ENCODE measurements around the gene SLC41A3.

SLC41A3 gene

DNA sequence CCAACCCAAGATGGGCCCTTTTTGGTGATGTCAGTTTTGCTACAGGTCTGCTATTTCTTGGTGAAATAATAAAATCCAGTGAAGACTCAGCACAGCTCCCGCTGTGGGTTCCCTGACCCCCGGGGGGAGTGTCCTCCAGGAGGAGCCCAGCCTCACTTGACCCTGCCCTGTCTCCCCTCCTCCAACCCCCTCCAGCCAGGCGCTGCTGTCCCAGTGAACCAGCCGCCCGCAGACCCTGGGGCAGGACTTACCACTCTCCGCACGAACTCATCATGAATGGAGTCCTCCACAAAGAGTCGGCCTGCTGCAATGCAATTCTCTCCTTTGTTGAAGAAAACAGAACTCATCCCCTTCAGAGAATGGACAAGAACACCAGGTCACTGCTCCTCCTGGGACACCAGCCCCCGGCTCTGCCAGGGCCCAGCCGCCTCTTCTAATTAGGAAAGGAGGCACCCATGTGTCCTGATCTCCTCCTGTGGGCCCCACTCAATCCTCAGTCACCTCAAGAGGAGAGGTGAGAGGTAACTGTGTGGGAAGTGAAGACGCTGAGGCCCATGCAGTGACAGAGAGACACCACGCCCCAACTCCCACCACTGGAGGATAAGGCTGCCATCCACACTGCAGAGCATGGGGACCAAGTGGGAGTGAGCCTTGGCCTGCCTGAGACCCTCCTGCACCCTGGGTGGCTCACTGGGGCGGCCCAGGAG is 28.8 kb upstream of the SLC41A3 start:
- no peak overlapping the region for H3K27ac ChIP-seq
- no peak for TF ChIP-seq ZFX (IDR thresholded peaks at IDR 0.05)
- TF ChIP-seq, protein P1, sequence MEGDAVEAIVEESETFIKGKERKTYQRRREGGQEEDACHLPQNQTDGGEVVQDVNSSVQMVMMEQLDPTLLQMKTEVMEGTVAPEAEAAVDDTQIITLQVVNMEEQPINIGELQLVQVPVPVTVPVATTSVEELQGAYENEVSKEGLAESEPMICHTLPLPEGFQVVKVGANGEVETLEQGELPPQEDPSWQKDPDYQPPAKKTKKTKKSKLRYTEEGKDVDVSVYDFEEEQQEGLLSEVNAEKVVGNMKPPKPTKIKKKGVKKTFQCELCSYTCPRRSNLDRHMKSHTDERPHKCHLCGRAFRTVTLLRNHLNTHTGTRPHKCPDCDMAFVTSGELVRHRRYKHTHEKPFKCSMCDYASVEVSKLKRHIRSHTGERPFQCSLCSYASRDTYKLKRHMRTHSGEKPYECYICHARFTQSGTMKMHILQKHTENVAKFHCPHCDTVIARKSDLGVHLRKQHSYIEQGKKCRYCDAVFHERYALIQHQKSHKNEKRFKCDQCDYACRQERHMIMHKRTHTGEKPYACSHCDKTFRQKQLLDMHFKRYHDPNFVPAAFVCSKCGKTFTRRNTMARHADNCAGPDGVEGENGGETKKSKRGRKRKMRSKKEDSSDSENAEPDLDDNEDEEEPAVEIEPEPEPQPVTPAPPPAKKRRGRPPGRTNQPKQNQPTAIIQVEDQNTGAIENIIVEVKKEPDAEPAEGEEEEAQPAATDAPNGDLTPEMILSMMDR (conservative IDR thresholded peaks at IDR 0.05): no peak

DNA sequence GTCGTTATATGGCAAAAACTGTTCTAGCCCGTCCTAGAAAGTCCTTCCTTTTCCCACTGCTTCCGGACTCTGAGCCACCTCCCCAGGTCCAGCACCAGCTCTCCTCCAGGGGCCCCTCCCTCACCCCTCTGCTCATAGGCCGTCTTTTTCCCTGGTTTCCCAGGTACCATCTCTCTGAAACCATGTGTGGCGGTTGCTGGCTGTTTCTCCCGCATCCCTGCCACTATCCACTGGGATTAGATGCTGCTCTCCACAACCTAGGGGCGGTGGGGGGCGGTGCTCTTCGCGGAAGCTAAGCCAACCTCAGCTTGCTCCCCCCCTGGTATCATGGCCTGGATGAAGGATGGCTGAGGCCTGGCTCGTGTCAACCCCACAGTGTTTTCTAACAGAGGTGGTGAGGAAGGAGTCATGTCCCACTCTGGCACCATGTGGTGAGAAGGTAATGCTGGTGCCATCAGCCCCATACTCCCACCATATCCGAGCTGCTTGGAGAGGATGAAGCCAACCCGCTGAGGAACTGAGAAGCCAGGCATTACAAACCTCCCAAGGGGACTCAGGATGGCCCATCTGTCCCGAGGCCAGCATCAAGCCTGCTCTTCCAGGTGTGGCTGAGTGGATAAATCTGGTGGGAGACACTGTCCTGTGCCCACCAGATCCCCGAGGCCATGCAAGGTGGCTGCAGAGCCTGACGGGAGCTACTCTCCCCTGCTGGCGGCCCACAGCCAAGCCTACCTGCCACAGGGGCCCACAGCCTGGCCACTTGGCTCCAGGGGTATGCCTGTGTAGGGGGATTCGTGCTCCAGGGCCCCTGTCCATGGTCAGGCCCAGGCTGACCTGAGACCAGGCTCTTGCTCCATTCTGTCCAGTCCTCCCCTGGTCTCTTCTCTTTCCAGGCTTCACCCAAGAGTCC is 27.9 kb upstream of the SLC41A3 start:
- TF ChIP-seq ZFX (IDR thresholded peaks at IDR 0.05): no peak
- TF ChIP-seq, protein P1 (conservative IDR thresholded peaks at IDR 0.05): no peak

DNA sequence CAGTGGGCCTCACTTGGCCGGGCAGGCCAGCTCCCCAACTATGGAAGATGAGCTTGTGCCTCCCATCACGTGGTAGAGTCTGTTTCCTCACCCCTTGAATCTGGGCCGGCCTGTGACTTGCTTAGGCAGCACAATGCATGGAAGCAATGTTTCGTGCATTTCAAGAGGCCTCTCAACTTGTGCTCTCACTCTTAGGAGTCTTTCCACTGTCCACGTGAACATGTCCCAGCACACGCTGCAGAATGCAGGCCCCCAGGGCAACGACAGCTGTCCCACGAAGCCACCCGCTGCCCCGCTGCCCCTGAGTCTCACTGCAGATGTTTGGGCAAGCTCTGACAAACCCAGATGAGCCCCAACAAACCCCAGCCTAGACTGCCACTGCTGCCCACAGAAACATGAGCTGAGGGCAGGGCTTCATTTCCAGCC is 27.2 kb upstream of the SLC41A3 start:
- no peak overlapping the region for H3K27ac ChIP-seq
- no peak for TF ChIP-seq ZFX (IDR thresholded peaks at IDR 0.05)
- TF ChIP-seq, protein P1 (conservative IDR thresholded peaks at IDR 0.05): no peak

More for the DNA sequence above, 27.9 kb upstream of the SLC41A3 start:
- no peak overlapping the region for H3K27ac ChIP-seq

DNA sequence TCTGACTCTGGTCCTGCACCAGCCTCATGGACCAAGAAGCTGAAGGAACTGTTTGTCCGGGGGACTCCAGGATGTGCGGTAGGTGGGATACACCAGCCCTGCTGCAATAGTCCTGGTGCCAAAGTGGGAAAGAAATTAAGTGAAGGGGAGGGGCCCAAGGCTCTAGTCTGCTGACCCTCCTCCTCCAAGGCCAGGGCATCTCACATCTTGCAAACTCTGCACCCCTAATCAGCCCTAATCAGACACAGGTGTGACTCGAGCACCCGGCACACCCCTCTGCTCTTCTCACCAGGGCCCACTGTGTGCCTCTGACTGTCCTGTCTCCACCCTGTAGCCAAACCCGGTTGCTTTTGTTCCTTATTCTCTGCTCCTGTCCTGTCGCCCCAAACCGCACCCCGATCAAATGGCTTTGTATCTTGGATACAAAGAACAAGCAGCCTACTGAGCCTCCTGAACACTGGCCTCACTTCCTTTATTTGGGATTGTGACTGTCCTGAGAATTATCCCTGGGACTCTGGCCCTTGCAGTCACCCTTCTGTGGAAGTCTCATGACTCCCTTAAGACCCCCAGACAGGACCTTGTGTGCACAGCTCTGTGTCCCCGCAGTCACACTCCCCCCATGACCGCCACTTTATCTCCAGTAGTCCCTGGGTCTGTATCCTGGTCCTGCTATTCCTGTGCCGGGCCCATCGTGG is 26.7 kb upstream of the SLC41A3 start:
- TF ChIP-seq ZFX (IDR thresholded peaks at IDR 0.05): no peak
- TF ChIP-seq, protein P1 (conservative IDR thresholded peaks at IDR 0.05): no peak
- H3K27ac ChIP-seq: no peak overlapping the region

DNA sequence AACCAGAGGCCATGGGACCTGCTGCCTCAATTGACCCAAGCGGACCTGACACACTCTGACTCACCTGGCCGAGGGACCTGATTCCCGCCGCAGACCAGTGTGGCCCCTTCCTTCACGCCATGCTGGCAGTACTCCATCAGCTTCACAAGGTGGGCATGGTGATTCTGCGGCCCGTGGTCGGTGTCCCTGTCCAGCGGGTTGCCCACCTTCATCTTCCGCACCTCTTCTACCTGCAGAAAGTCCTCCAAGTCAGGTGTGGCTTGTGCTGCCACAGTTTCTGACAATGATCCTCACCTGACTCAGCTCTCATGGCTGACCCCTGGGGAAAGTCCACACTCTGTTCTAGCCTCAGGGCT is 25.9 kb upstream of the SLC41A3 start:
- no peak overlapping the region for H3K27ac ChIP-seq
- TF ChIP-seq, protein P1 (conservative IDR thresholded peaks at IDR 0.05): no peak
- no peak for TF ChIP-seq ZFX (IDR thresholded peaks at IDR 0.05)

DNA sequence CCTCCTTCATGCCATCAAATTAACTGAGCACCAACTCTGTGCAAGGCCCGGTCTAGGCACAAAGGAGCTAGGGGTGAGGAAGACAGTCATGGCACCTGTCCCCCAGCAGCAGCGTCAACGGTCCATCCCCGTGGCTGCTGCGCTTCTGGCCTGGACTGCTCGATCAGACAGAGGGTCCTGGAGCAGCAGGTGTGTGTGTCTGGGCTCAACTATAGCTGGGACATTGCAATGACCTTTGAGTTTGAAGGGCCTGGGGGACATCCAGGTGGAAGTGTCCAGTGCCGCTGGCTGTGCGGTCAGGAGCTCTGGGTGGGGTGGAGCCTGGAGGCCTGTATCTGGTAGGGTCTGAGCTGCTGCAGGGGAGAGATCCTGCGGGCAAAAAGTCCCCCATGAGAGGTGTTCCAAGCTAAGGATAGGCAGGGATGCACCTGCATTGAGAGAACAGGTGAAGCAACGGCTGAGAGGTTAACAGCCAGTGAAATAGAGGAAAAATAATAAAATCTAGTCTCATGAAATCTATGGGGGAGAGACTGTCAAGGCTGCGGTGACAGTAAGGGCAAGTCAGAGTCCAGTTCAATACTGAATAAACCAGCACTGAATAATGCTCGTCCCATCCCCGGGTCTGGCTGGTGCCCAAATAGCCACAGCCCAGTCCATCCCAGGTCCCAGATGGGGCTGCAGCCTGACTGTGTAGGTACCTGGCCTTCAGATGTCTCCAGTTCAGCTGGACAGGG is 25.4 kb upstream of the SLC41A3 start:
- TF ChIP-seq, protein P1 (conservative IDR thresholded peaks at IDR 0.05): no peak
- no peak for TF ChIP-seq ZFX (IDR thresholded peaks at IDR 0.05)
- no peak overlapping the region for H3K27ac ChIP-seq

All from C4-2B (cell line).